ENCODE measurements around the gene NUBPL.

The NUBPL gene, protein sequence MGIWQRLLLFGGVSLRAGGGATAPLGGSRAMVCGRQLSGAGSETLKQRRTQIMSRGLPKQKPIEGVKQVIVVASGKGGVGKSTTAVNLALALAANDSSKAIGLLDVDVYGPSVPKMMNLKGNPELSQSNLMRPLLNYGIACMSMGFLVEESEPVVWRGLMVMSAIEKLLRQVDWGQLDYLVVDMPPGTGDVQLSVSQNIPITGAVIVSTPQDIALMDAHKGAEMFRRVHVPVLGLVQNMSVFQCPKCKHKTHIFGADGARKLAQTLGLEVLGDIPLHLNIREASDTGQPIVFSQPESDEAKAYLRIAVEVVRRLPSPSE

GRCh38 chr14:31561155-31561846 is at the start of gene NUBPL:
Gene NUBPL, plus strand, starts transcription at chr14:31561404. Its CDS starts 36 bp downstream, at chr14:31561440.
- DNase-seq = peak; percentile 94

DNA sequence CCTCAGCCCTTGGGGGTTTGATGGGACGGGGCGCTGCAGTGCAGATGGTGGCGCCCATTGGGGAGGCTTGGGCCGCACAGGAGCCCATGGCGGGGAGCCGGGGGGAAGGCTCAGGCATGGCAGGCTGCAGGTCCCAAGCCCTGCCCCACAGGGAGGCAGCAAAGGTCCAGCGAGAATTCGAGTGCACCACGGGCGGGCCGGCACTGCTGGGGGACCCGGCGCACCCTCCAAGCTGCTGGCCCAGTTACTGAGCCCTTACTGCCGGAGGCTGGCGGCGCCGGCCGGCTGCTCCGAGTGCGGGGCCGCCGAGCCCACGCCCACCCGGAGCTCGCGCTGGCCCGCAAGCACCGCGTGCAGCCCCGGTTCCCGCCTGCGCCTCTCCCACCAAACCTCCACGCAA is 34.1 kb upstream of the NUBPL start:
- DNase-seq = no peak

GRCh38 chr14:31527546-31527945 is 33.7 kb upstream of the NUBPL start:
- no peak for DNase-seq

- no peak for DNase-seq
Measured at GRCh38 chr14:31529053-31529452, 32.2 kb upstream of the NUBPL start.

DNA sequence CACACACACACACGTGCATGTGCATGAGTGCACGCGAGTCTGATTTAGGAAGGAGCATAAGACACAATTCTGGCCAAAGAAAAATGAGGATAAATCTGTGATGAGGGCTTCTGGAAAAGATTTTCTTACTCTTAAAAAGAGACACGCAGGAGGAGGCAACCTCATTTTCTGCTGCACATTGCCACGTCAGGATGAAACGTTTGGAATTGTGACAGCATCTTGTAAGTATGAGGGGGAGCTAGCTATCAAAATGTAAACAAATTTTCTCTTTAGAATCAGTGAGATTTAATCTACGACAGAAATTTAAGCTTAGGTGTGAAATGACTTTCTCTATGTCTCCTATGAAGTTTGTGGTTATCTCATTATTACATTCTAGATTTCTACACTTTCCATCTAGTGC is 31.1 kb upstream of the NUBPL start:
- no peak for DNase-seq

DNA sequence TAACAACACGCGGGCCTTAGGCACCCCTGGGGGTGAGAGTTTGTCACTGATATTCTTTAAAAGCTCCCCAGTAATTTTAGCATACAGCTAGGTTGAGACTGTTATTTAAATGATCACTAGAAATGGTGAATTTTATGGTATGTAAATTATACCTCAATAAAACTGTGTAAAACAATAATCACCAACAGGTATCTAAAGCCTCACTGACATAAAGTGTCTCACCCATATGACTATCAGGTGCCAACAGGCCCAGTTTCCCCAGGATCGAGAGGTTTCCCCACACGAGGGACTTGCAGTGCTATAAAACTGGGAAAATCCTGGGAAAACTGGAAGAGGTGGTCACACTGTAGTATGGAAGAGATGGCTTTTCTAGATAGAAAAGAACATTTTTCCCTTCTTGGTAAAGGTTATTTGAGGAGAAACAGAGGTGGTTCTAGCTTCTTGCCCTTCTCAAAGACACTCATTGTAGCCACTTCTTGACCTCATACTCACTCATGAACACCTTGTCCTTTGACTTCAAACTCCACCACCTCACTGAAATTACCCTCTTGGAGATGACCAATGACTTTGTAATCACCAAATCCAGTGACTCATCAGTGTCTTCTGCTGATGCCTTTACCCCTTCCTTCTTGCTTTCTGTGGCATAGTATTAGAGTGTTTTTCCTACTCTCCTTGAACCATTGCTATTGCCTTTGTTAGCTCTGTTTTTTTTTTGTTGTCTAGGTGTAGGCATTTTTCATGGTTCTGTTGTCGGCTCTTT is 24.8 kb upstream of the NUBPL start:
- DNase-seq = no peak

DNA sequence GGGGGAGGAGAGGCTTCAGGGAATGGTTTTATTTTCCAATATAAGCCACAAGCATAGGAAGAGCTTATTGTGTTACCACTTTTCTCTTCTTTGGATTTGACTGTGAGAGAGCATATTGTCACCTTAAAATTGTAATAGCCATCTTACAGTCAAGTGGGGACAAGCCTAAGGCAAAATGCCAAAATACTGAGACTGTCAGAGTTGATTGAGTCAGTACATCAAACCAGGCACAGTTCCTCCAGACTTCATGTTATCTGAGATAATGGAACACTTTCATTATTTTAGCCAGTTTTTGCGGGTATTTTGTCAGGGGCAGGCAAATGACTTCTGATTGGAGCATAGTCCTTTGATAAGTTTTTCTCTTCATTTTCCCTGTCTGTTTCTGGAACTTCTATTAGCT is 19.5 kb upstream of the NUBPL start:
- no peak for DNase-seq

DNA sequence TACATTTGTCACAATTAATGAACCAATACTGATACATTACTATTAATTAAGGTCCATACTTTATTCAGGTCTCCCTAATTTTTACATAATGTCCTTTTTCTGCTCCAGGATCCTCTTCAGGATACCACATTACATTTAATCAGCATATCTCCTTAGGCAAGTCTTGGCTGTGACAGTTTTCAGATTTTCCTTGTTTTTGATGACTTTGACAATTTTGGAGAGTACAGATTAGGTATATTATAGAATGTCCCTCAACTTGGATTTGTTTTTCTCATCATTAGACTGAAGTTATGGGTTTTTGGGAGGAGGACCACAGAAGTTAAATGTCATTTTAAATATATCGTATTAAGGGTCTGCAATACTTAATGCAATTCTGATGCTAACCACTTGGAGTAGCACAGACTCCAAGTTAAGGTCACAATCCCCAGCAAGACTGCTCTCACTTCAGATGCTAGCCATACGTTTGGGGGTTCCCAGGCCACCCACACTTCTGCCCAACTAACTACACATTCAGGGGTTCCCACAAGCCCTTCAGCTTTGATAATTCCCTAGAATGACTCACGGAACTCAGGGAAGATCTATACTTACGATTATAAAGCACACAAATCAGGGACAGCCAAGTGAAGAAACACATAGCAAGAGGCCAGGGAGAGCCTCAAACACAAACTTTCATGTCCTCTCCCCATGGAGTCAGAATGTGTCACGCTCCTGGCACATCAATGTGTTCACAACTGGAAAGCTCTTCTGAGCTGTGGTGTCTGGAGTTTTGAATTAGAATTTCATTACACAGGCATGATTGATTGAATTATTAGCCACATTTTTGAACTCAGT is 17.0 kb upstream of the NUBPL start:
- DNase-seq = no peak

GRCh38 chr14:31544816-31545215 is 16.4 kb upstream of the NUBPL start:
- no peak for DNase-seq

GRCh38 chr14:31545328-31545727 is 15.9 kb upstream of the NUBPL start:
- DNase-seq = no peak

- no peak for DNase-seq
Measured at GRCh38 chr14:31549817-31550216, 11.4 kb upstream of the NUBPL start.

- DNase-seq = no peak
Measured at GRCh38 chr14:31550589-31550988, 10.6 kb upstream of the NUBPL start.

GRCh38 chr14:31556191-31556590 is 5.0 kb upstream of the NUBPL start:
- no peak for DNase-seq

GRCh38 chr14:31559939-31560338 is 1.3 kb upstream of the NUBPL start:
- no peak for DNase-seq

DNA sequence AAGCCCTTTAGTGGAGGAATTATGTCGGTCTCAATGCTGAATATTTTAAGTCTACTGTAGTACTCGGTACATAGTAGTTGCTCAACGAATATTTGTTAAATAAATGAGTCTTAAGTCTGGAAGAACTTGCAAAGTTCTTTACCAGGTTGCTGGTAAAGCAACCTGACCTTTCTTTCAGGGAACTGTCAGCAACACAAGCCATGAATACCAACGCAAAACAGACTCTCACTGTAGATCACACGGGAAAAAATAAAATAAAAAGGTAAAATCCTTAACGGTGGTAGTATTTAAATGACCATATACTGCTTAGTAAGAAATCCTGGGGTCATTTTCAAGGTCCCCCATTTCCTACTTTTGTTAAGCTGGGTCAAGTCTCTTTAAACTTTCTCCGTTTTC is 447 bp upstream of the NUBPL start:
- DNase-seq = no peak

GRCh38 chr14:31564194-31564593 is 3.0 kb downstream of the NUBPL start:
- no peak for DNase-seq

GRCh38 chr14:31566456-31566855 is 5.3 kb downstream of the NUBPL start:
- DNase-seq = no peak

- DNase-seq = no peak
Measured at GRCh38 chr14:31567655-31568054, 6.5 kb downstream of the NUBPL start.

GRCh38 chr14:31568161-31568560 is 7.0 kb downstream of the NUBPL start:
- no peak for DNase-seq

DNA sequence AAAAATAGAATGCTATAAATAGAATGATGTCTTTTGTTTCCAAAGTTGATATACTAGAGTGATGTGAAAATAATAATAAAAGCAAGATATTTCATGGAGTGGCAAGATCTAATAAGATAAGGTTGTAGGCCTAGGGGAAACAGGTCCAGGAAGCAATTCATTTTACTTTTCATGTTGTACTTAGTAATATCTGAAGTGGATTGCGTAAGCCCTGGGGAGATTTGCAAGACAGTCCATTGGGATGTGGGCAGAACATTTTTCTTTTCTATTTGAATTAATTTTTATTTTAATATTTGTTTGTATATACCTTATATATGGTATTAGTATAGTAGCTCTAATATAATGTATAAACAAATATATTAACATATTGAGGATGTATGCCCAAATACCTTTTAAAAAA is 7.5 kb downstream of the NUBPL start:
- no peak for DNase-seq

- DNase-seq = no peak
Measured at GRCh38 chr14:31572955-31573354, 11.8 kb downstream of the NUBPL start.

- no peak for DNase-seq
Measured at GRCh38 chr14:31576949-31577348, 15.7 kb downstream of the NUBPL start.

- no peak for DNase-seq
Measured at GRCh38 chr14:31578266-31578665, 17.1 kb downstream of the NUBPL start.
